Suppressor macrophage (primary cell): ENCODE measurements around the gene AP1G2.

Experiments used
- DNase-seq, 4 experiments: peaks; one replicate each; pipeline ENCODE4 v3.0.0-alpha.2; 2020 to 2022

The AP1G2 gene

DNA sequence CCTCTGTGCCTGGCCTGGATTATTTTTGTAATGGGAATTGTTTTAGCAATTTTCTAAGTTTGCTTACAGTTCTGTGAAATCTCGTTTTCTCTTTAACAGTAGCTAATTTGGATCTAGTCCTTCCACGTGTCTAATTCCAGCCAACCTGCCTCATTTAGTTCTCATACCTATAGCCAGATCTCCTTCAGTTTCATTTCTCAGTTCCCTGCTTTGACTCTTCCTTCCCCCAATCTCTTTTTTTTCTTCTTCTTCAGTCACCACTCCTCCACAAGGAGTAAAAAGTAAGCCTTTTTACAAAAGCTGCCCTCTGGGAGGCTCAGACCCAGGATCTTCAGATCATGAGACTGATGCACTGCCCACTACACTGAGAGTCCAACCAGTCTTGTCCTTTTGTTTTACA lies 10.1 kb downstream of the AP1G2 start:
- no peak for DNase-seq

DNA sequence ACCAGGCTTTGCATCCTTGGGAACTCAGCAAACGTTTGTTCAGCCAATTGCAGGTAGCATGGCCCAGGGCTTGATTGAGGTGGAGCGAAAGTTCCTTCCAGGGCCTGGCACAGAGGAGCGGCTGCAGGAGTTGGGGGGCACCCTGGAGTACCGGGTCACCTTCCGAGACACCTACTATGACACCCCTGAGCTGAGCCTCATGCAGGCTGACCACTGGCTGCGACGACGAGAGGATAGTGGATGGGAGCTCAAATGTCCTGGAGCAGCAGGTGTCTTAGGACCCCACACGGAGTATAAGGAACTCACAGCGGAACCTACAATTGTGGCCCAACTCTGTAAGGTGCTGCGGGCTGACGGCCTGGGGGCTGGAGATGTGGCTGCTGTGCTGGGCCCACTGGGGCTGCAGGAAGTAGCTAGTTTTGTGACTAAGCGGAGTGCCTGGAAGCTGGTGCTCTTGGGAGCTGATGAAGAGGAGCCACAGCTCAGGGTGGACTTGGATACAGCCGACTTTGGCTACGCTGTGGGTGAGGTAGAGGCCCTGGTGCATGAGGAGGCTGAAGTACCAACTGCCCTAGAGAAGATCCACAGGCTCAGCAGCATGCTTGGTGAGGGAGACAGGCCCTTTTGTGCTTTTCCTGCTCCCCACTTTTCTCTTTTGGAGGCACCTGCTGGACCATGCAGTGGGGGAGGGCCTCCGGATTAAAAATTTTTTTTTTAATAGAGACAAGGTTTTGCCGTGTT lies 10.7 kb downstream of the AP1G2 start:
- peak in 1 of 4 experiments; percentile 10 for DNase-seq

DNA sequence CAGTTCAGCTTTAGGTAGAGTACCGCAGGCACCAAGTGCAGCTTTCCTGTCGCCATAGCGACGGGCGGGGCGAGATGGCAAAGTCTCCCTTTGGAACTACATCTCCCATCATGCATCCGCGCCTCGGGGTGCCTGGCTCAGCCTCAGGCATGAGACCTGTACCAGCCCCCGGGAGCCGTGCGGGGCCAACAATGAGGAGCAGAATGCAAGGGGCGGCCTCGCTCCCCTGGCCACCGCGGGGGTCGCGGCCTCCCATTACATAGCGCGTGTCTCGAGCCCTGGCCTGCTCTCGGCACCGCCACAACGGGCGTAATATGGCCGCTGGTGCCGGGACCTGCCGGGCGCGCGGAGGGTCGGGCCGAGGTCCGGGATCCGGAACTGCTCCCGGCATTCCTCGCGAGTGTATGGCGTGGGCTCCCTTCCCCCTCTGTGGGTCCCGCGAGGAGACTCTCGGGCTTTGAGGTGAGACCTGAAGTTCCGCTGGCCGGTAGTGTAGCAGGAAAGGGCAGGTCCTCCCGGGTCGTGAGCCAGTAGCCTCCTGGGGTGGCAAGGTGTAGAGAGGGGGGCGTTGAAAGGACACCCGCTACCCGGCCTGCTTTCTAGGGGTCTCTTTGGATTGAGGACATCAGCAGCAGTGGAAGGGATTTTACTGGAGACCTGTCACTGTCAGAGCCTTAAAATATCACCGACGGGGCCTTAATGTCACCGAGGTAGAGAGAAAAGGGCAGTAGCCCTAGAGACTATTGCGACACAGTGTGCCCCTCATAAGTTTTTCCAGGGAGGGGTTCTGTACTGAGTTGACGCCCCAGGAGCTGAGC lies 11.5 kb downstream of the AP1G2 start, which contains the start of gene THTPA:
THTPA (plus strand) TSS at position 390 of the 818 bp plus-strand sequence. CDS start 487 bp downstream, outside the sequence.
- peak; percentile 90 to 96 (median 94) for DNase-seq

DNA sequence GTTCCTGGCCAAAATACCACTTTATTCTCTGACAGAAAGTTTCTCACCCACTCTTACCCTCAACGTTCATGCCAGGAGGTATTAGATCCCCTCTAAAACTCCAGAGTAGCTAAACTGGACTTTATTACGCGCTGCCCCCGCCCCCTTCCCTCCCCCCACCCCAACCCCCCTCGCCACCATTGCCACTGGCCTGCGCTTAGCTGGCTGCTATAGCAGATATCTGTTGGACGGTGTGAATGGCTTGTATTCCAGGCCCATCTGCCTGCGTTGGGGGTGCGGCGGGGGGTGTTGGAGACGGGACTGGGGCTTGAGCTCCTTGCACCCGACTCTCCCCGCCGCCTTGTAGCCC lies 12.1 kb downstream of the AP1G2 start:
- no peak for DNase-seq

DNA sequence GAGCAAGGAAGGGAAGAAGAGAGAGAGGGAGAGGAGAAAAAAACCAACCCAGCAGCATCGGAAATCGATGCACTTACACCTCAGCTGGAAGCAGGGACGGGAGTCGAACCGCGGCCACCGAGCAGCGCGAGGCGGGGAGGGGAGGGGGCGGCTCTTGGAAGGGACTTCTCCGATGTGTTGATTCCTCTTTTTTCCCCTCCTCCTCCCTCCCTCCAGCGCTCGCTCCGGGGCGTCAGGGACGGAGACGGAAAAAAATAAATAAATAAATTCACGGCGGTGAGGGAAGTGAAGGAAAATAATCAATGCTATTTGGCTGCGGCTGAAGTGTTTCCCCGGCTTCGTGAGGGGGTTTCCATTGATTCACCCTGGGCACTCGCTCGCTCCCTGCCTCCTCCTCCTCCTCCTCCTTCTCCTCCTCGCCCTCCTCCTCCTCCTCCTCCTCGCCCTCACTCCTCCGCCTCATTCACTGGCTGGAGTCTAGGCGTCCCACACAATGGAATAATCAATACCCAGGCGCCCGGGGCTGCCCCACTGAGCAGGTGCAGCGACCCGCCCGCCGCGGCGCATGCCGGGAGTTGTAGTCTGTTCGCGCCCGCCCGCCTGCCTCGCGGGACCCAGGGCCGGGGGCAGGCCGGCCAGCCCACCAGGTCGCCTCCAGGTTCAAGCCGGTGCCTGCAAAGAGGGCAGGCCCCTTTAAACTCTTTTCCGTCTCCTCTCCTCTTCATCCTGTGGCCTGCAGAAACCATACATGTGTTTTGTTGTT lies 16.1 kb downstream of the AP1G2 start, which contains the start of gene ZFHX2:
ZFHX2 (minus strand) TSS at position 500 of the 763 bp plus-strand sequence. CDS start 16,440 bp downstream, outside the sequence.
- DNase-seq: peak; percentile 59 to 87 (median 70)

DNA sequence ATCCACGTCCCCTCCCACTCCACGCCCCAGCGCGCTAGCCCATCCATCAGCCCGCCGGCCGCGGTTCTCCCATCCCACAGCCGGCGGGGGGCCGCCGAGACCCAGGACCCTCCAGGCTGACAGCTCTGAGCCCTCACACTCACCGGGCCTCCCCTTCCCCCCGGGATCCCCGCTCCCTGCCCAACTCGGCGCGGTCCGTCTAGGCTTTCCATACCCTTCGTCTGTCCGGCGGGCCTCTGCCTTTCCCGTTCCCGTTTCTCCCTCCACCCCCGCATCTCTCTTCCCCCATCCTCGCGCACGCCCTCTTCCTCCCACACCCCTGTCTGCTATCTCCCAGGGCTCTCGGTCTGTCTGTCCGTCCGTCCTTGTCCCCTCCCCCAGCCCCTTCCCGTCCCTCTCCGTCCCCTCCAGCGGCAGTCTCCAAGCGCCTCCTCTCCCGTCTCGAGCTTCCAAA lies 16.8 kb downstream of the AP1G2 start:
- DNase-seq: peak in 3 of 4 experiments; percentile 28 to 50 (median 48)

DNA sequence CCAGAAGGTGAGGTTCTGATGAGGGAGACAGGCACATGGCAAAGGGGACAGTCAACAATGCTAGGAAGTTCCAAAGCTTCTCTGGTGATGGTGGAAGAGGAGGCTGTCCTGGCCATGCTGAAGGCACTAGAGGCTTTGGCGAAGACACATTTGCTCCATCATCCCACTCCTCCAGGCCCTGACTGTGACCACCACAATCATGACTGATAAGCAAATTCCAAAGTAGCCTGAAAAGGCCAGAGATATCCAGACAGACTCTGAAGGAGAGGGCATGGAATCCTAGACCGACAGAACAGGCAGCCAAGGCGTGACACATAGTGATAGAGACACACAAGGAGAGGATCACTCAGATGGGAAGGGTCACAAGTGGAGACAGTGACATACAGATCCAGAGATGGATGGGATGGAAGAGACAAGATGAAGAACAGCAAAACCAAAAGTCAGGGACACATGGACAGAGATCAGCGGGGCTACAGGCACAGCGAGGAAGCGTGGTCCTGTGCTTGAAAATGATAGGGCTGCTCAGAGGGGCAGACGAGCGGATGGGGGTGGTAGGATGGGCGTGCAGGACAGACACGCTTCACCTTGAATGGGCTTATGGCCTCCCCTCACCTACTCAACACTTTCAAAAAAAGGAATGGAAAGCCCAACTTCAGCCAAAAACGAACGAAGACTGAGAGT lies 17.3 kb downstream of the AP1G2 start:
- DNase-seq: no peak

DNA sequence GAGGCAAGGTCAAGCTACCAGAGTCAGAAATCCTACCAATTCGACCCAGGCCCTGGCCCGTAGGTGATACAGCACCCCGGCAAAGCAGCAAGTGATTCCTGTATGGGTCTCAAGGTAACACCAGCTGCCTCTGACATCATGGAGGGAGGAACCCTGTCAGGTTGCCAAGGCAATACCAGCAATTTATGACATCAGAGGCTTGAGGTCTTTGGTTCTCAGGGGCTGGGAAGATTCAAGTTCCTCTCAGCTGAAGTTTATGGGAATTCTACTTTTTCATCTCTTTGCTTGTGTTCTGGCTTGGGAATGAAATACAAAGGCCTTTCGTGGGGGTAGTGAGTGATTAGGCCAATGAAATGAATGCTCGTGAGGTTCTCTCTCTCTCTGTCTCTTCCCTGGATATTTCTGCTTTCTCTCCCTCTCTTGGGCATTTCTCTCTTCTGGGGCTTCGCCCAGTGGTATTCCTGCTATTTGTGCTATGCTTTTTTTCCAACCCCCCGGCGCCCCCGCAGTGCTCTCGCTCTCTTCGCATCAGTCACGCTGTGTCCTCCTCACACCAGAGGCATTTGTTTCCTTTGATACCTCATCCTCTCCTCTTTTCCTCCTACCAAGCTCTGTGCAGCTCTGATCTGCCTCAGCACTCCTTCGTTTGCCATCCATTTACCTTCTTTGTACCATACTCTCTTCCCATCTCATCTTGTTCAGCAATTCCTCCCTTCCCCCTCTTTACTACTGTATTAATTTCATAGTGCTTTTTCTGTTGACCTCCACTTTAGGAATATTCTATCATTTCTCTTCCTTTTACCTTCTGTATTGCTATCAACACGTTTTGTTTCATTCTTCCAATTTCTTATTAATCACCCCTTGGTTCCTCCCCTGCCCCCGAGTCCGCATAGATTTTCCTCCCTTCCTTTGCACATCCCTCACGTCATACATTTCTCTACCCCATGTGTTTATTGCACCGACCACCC lies 19.0 kb downstream of the AP1G2 start:
- peak in 2 of 4 experiments; percentile 26 to 50 for DNase-seq

DNA sequence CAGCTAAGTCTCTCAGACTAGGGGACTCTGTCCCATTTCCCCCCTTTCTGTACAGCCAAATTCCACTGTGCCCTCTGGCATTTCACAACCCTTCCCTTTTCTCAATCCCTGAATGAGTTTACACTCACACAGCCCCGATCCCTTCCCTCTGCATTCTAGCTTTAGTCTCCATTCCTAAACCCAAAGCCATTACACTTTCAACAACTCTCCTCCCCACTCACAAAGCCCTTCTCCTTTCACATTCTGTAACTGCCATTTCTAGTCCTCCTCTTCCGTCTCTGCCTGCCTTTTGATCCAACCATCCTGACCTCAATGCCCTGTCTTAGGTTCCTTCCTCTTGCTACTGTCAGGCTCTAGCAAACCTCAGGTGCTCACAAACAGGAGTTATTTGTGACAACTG lies 19.7 kb downstream of the AP1G2 start:
- no peak for DNase-seq

DNA sequence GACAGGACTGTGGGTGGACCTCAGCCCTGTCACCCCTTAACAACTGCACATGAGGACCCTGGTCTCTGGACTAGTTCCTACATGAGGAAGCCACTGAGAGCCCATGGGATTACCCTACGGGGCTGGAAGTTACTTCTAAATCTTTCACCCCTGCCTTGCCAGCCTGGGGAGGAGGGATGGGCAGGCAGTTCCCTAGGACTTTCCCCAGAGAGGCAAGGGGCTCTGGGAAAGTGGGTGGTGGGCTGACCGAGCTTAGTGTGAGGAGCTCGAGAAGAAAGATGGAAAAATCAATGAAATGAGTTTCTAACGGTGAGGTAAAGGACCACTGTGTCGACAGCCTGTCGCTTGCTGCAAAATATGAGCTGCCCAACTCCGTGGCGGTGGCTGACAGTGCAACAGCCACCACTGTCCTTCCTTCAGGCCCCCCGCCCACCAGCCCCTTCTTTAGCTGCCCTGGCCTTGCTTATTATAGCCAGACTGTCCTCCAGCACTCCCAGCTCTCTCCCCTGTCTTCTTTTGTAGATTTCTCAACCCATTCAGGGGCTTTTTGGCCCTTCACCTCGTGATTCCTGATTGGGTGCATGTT lies 21.0 kb downstream of the AP1G2 start:
- DNase-seq: no peak

DNA sequence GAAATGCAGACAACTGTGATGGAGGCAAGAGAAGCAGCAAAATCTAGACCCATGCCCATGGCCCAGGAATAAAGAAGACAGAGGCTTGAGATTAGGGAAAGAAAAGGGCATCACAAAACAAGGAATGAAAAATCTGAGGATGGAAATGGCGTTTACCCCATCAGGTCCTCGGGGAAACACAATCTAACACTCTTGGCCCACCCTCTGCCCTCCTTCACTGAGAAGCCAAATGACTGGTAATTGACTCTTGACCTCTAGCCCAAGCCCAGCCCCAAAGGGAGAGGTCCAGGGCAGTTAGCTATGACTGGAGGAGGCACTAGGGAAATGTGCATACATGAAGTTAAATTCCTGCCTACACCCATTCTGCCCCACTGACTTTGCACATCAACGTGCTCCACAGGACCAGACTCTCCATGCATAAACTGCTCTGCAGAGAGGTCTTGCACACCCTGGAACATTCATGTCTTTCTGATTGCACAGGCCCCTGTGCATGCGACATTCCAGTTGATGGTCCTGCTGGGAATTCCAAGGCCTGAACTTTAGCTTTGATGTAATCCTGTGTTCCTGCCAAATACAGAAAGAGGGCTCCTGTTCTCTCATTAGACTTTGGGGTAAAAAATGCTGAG lies 21.7 kb downstream of the AP1G2 start:
- DNase-seq: no peak

DNA sequence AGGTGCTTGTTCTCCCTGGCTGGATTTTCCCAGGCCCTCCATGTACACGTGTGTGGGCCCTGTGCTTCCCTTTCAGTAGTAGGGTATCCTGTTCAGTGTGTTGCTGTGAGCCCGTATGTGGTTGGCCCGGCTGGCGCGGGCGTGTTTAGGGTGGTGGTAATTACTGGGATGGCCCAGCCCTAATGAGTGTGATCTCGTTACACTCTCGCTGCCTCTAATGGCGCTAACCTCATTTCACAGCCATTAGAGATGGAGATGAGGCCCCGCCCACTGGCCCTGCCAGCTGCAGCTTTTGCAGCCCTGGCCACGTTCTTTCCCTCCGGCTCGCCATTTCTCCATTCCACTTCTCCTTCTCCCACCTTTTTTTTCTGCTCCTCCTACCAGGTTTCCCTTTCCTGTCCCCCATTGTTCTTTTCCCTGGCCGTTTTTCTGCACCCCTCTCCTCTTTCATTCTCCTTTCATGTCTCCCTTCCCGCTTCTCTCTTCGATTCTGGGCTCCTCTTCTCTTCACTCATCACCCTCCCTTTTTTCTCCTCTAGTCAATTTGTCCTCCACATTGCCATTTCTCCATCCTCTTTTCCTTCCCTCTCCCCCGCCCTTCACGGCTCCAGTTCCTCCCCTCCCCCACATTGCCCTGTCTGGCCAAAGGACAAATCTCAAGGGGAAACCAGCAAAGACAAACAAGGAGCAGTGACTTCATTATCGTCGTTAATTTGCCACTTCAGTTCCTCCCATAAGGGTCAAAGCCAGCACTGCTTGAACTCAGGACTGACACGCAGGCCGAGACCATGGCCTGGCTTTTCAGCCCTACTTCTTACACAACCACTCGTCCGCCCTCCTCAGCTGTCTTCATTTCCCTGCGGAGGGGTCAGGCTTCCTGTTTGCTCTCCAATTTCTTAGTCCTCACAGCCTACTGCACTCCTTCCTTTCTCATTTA lies 22.8 kb downstream of the AP1G2 start:
- peak in 3 of 4 experiments; percentile 21 to 45 (median 36) for DNase-seq

DNA sequence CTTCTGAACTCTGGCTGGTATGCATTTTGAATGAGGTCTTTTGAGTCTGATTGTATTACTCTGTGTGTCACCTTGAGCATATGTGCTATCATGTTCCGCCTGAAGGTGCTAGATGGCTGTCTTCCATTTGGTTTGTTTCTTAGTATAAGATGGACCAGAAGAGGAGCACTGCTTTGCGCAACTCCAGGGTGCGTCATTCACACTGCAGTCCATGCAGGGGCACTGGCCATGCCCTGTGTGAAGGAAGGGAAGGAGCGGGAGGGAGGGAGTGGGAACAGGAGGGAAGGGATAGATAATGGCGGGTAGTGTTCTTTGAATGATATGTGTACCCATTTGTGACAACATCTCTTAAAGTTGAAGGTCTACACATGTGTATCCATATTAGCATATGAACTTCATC lies 24.2 kb downstream of the AP1G2 start:
- DNase-seq: no peak

DNA sequence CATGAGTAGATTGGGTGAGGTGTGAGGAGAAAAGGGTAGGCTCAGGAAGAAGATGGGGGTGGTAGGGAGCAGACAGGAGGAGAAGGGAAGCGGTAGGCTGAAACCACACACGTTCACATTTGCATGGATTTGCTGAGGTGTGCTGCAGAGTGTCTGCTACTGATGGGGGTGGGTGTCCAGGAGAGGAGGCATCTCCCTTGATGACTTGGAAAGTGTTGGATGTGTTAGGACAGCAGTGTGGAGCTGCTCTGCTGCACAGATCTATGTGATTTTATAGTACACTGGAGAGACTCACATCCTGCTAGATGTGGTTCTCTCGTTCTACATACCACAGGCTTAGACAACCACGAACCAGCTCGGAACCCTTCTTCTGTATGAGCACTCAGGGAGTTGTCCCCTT lies 25.3 kb downstream of the AP1G2 start:
- DNase-seq: no peak

DNA sequence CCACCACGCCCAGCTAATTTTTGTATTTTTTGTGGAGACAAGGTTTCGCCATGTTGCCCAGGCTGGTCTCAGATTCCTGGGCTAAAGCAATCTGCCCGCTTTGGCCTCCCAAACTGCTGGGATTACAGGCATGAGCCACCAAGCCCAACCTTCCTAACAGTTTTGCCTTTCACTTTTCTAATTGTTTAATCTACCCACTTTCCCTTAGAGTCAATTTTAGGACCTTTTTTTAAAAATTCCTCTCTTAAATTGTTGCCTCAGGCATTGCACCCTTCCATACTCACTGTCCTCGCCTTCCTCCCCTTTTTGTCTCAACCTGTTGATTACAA lies 27.5 kb downstream of the AP1G2 start:
- no peak for DNase-seq

DNA sequence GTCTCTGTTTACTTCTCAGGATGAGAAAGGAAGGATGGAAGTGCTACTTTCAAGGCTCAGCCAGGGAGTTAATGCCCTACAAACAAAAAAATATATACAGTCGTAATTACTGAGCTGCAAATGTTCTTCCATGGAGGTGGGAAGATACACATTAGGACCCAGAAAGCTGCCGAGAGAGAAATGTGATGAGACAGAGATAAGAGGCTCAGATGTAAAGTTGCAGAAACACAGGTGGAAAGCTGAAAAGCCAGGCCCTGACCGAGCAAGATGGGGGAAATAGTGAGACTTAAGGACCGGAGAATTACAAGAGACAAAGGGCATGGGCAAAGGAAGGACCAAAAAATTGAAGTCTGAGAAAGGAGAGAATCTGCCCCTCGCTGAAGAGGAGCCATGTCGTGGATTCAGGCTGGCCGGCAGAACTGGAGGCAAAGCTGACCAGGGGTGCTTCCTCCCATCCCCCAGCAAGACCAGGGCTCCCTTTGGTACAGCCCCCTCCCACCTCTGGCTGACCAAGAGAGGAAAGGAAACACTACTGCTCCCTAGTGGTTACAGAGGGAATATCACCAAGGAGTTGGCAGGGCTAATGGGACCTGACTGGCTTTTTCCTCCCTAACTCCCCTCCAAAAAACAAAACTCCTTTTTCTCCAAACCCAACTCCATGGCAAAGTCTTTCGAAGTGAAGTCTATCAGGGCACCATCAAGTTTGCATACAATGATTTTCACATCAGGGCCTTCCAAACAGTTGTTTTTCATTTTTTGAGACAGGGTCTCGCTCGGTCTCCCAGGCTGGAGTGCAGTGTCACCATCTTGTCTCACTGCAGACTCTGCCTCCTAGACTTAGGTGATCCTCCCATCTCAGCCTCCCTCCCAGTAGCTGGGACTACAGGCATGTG lies 28.1 kb downstream of the AP1G2 start:
- DNase-seq: peak; percentile 51 to 63 (median 59)

DNA sequence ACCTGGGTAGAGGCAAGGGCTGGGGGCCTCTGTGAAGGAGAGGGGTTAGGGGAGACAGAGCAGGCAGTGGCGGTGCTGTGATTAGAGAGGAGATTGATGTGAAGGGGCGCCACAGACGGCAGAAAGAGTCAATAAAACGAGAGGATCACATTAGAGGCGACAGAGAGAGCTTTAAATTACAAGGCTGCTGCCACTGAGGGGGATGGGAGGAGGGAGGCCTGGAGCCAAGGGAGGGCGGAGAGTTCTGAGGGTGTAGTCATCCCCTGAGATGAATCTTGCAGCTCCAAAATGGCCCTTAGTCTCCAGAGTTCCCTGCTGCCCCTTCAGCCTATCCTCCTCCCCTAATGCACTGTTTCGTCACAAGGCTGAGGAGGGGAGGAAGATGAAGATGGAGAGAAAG lies 28.8 kb downstream of the AP1G2 start:
- DNase-seq: no peak
